Gastrocnemius medialis (tissue), 4 donors: ENCODE results near the gene ARHGAP10. TPM values are rescaled to one million over a fixed set of nuclear protein-coding genes. Genes with fewer than 3 reads are reported as not detected.
"Not testable (repeated sequence)": the region's sequence is repeated elsewhere in the genome, so short reads cannot be mapped to it uniquely, and the experiment has no call there.

Source experiments
- ATAC-seq, 2 donors: fragments of 150-250 bp; one replicate each; pipeline ENCODE4 v1.9.1; 2016
- DNase-seq, 2 donors: peaks; one replicate each; pipeline ENCODE4 v3.0.0-alpha.2; 2019
- H3K27ac ChIP-seq, 4 donors: fragments of 200-600 bp; sonication (generic); 1 replicate in 1 of 4; 2 replicates in 3 of 4; pipeline ENCODE4 v1.5.1; 2016 to 2018; ENCODE audit warnings: mild to moderate bottlenecking in 2 of 4, moderate library complexity in 1 of 4
- H3K27me3 ChIP-seq, 3 donors: fragments of 200-600 bp; sonication (generic) in 2 of 3; 1 replicate in 1 of 3; 2 replicates in 2 of 3; pipeline versions ENCODE4 v1.5.1 to v1.6.0; 2016 to 2019; ENCODE audit warnings: mild to moderate bottlenecking in 1 of 3, moderate library complexity in 1 of 3
- H3K36me3 ChIP-seq, 2 donors: fragments of 200-600 bp; sonication (generic) in 1 of 2; one replicate each; pipeline ENCODE4 v1.5.1; 2017 to 2018
- H3K4me1 ChIP-seq, 2 donors: fragments of 200-600 bp; sonication (generic) in 1 of 2; one replicate each; pipeline ENCODE4 v1.5.1; 2016 to 2017; ENCODE audit warnings: mild to moderate bottlenecking in 2 of 2
- H3K4me3 ChIP-seq, 4 donors: fragments of 200-600 bp; sonication (generic) in 3 of 4; 1 replicate in 1 of 4; 2 replicates in 3 of 4; pipeline ENCODE4 v1.5.1; 2016 to 2019; ENCODE audit warnings: mild to moderate bottlenecking in 2 of 4
- H3K9me3 ChIP-seq, 3 donors: fragments of 200-600 bp; sonication (generic) in 2 of 3; 1 replicate in 1 of 3; 2 replicates in 2 of 3; pipeline ENCODE4 v1.5.1; 2016 to 2019
- POLR2A ChIP-seq, 2 donors: fragments of 450-650 bp; IDR thresholded peaks; one replicate each; pipeline ENCODE4 v1.6.1; 2017; ENCODE audit warnings: antibody characterized with exemption in 2 of 2, mild to moderate bottlenecking in 2 of 2, moderate library complexity in 2 of 2
- in situ Hi-C, 4 donors: fragments of 200-750 bp; cut with MboI; loops; one replicate each; pipeline versions ENCODE4 v1.15.0 to v1.8.0; 2017; ENCODE audit warnings: low sequenced_read_pairs in 4 of 4
- intact Hi-C: fragments of 100-400 bp; cut with DNase I; formaldehyde crosslinking; loops from one replicate; pipeline ENCODE4 v1.15.1; 2023; ENCODE audit warnings: low total_unique reads
- total RNA-seq, 4 donors: library from RNA; depleted of rRNA; stranded (reverse); fragments of >200 nt; gene quantifications; one replicate each; pipeline versions ENCODE4 v1.1.0 to v1.2.3, GENCODE V29; 2016
- TF ChIP-seq, protein P1 (sequence below), 5 experiments: fragments of 450-650 bp in 3 of 5; fragments of 200-600 bp in 2 of 5; sonication (generic) in 2 of 5; IDR thresholded peaks in 4 of 5; conservative IDR thresholded peaks in 1 of 5; 1 replicate in 4 of 5; 2 replicates in 1 of 5; pipeline ENCODE4 v1.5.1; 2016 to 2019; ENCODE audit warnings: antibody characterized with exemption in 5 of 5, mild to moderate bottlenecking in 3 of 5, moderate library complexity in 3 of 5

Gene ARHGAP10
- total RNA-seq, 4 donors from 2014 or later: 22.1 to 34.6 (median 28.0) TPM

DNA sequence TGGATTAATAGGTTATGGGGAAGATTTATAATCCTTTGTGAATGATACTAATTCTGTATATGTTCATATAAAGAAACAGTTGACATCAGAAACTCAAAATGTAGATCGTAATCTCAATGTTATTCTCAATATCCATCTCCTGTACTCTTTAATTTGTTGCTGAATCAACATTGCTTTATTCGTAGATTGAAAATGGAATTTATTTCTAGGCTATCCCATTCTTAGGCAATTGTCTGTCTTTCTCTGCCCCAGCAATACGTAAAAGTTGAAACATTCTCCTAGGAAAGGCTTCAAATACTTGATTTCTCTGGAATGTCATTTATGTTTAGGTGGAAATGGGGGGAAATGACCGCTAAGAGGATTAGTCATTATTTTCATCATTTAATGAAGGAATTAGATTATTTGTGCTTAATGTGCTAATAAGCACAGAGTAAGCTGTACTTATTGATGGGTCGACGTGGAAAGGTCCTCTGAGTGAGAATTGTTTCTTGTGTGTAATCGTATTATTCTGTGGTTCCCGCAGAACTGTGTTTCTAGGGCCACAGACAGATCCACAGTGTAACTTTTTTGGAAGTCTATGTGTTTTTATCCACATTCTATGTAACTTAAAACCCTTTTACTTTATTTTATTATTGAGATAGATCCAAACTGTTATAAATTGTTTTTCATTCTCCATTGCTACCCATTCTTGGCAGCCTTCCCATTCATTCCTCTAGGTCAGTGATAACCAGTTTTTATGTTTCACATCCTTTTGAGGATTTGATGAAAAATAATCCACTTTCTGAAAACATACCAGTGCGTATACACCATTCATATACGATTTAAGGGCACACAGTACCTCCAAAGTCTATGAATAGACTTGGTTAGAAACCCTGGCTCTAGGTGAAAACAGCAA, 262.9 kb downstream of the ARHGAP10 start:
- H3K27me3 ChIP-seq: no peaks in the 10 kb centered on the region
- in situ Hi-C loops (no loop called here), intact Hi-C loops (no loop called here)
- peaks cover 33 to 39% of the 10 kb centered on the region in 2 donors for H3K4me1 ChIP-seq
- no peak overlapping the region for H3K4me3 ChIP-seq
- ATAC-seq (no peak), DNase-seq (no peak)
- peak overlapping the region in 3 of 4 donors; percentile 14 to 49 (median 37) for H3K27ac ChIP-seq
- no peak for TF ChIP-seq POLR2A (IDR thresholded peaks at IDR 0.05)
- TF ChIP-seq, protein P1, sequence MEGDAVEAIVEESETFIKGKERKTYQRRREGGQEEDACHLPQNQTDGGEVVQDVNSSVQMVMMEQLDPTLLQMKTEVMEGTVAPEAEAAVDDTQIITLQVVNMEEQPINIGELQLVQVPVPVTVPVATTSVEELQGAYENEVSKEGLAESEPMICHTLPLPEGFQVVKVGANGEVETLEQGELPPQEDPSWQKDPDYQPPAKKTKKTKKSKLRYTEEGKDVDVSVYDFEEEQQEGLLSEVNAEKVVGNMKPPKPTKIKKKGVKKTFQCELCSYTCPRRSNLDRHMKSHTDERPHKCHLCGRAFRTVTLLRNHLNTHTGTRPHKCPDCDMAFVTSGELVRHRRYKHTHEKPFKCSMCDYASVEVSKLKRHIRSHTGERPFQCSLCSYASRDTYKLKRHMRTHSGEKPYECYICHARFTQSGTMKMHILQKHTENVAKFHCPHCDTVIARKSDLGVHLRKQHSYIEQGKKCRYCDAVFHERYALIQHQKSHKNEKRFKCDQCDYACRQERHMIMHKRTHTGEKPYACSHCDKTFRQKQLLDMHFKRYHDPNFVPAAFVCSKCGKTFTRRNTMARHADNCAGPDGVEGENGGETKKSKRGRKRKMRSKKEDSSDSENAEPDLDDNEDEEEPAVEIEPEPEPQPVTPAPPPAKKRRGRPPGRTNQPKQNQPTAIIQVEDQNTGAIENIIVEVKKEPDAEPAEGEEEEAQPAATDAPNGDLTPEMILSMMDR (IDR thresholded peaks at IDR 0.05 in 4 of 5, conservative IDR thresholded peaks at IDR 0.05 in 1 of 5): no peak
- H3K36me3 ChIP-seq: no peaks in the 10 kb centered on the region
- H3K9me3 ChIP-seq: no peaks in the 10 kb centered on the region

DNA sequence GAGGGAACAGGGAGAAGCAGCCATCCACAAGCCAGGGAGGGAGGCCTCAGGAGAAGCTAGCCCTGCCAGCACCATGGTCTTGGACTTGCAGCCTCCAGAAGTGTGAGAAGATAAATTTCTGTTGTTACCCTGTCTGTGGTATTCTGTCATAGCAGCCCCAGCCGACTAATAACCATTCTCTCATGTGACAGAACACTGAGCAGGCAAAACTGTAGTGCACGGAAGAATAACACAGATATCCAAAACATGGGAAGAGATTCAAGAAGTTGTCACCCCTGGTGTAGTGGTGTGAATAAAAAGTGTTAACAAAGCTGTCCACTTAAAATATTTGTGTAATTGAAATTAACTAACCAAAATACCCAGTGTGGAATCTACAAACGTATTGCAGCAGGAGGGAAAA, 265.0 kb downstream of the ARHGAP10 start:
- Histone ChIP-seq H3K27me3 (no peaks in the 10 kb centered on the region), H3K27ac (no peak overlapping the region), H3K4me1 (peaks cover 31% of the 10 kb centered on the region in 2 donors), H3K36me3 (no peaks in the 10 kb centered on the region), H3K4me3 (no peak overlapping the region), H3K9me3 (no peaks in the 10 kb centered on the region)
- no peak for TF ChIP-seq POLR2A (IDR thresholded peaks at IDR 0.05)
- TF ChIP-seq, protein P1 (IDR thresholded peaks at IDR 0.05 in 4 of 5, conservative IDR thresholded peaks at IDR 0.05 in 1 of 5): no peak
- intact Hi-C loops (no loop called here), in situ Hi-C loops (no loop called here)
- DNase-seq: no peak
- no peak for ATAC-seq

- DNase-seq: not testable (repeated sequence)
These were observed 268.1 kb downstream of the ARHGAP10 start for GRCh38 chr4:148000038-148000437.

DNA sequence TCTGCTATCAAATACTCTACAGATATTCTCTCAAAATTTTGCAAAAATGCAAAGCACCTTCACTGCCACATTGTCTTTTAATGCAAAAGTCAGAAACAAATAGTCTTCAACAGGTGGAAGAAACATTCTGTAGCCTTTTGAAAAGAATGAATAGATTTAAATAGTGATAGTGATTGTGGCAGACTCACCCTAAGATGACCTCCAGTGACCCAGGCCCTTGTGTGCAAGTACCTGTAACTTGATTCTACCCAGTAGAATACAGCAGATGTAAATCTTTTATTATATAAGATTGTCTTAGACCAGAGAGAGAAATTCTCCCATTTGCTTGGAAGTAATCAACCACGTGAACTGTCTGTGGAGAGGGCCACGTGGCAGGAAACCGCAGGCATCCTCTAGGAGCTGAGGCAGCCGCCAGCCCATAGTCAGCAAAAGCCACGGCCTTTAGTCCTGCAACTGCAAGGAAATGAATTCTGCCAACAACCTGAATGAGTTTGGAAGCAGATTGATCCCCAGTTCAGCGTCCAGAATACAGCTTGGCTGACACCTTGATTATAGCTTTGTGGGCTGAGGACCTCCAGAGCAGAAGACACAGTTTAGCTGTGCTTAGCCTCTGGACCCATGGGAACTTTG, 272.5 kb downstream of the ARHGAP10 start:
- Histone ChIP-seq H3K27ac (peak overlapping the region; percentile 74 to 88 (median 76)), H3K4me3 (no peak overlapping the region), H3K4me1 (peaks cover 39 to 45% of the 10 kb centered on the region in 2 donors), H3K27me3 (no peaks in the 10 kb centered on the region), H3K36me3 (no peaks in the 10 kb centered on the region), H3K9me3 (no peaks in the 10 kb centered on the region)
- TF ChIP-seq, protein P1 (IDR thresholded peaks at IDR 0.05 in 4 of 5, conservative IDR thresholded peaks at IDR 0.05 in 1 of 5): no peak
- no peak for TF ChIP-seq POLR2A (IDR thresholded peaks at IDR 0.05)
- intact Hi-C loops (no loop called here), in situ Hi-C loops (no loop called here)
- ATAC-seq: no peak
- DNase-seq: peak; percentile 31 to 54

More at GRCh38 chr4:148000038-148000437, 268.1 kb downstream of the ARHGAP10 start:
- intact Hi-C loops, in situ Hi-C loops, H3K9me3 ChIP-seq, ATAC-seq, H3K27ac ChIP-seq, H3K4me3 ChIP-seq, H3K36me3 ChIP-seq, H3K27me3 ChIP-seq: not testable (repeated sequence)
- H3K4me1 ChIP-seq: peaks cover 12 to 15% of the 10 kb centered on the region in 2 donors

DNA sequence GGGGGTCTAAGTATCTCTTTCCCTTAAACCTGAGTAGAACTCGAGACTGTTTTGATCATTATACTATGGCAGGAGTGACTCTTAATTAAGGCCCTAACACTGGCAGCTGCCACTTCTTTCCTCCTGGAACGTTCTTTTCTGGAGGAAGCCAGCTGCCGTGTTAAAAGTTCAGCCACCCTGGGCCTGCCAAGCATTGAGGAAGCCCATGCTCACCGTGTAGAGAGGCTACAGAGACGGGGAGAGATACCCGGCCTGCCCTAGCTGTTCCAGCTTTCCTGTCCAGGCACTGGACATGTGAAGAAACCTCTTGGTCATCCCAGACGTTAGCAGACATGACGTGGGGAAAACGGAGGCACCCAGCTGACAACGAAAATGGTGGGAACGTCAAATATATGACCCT, 274.1 kb downstream of the ARHGAP10 start:
- TF ChIP-seq, protein P1 (IDR thresholded peaks at IDR 0.05 in 4 of 5, conservative IDR thresholded peaks at IDR 0.05 in 1 of 5): no peak
- TF ChIP-seq POLR2A (IDR thresholded peaks at IDR 0.05): no peak
- Histone ChIP-seq H3K27me3 (no peaks in the 10 kb centered on the region), H3K36me3 (no peaks in the 10 kb centered on the region), H3K9me3 (no peaks in the 10 kb centered on the region), H3K27ac (peak overlapping the region; percentile 74 to 88 (median 76)), H3K4me3 (no peak overlapping the region), H3K4me1 (peaks cover 39 to 45% of the 10 kb centered on the region in 2 donors)
- DNase-seq: peak in 1 of 2 donors; percentile 67
- ATAC-seq: peak in 1 of 2 donors; percentile 39
- intact Hi-C loops: no loop called here
- in situ Hi-C loops: loop anchor here in 1 of 4 donors (5.0 kb wide), 1 partner anchor 46 kb away; no protein-coding TSS in a partner anchor
